HEK293 (cell line): ENCODE measurements around the gene PNPLA5.
A peak's percentile ranks its signal among the peaks of the same experiment; 100 is the strongest.

Experiments used
- CTCF ChIA-PET: fragments of 350-600 bp; formaldehyde crosslinking; extraction: SDS; loops from one replicate; lab custom pipeline; 2021; ENCODE audit warnings: antibody characterized with exemption; lab: Yijun Ruan, JAX
- POLR2A ChIA-PET: fragments of 300-600 bp; formaldehyde crosslinking; extraction: SDS; loops from one replicate; lab custom pipeline; 2020; ENCODE audit warnings: antibody characterized with exemption, inconsistent platforms; lab: Yijun Ruan, JAX
- H3K27ac ChIP-seq: fragments of 200-500 bp; sonication (Bioruptor generic); 2 replicates; pipeline ENCODE4 v1.5.1; 2014; ENCODE audit warnings: low read depth, low read length, control low read depth, inconsistent platforms; ENCODE audit errors: extremely low read depth
- H3K36me3 ChIP-seq, 2 experiments: fragments of 200-500 bp in 1 of 2; sonication (Bioruptor generic) in 1 of 2; 1 replicate in 1 of 2; 2 replicates in 1 of 2; pipeline ENCODE4 v1.5.1; 2014 to 2017; ENCODE audit warnings: inconsistent platforms in 2 of 2, low read length in 2 of 2; ENCODE audit not compliant: control insufficient read depth in 2 of 2, insufficient read depth in 1 of 2
- H3K4me1 ChIP-seq: fragments of 200-500 bp; sonication (Bioruptor generic); 2 replicates; pipeline ENCODE4 v1.5.1; 2014; ENCODE audit warnings: mild to moderate bottlenecking, low read length, inconsistent platforms; ENCODE audit not compliant: control insufficient read depth, insufficient read depth
- H3K4me3 ChIP-seq: 2 replicates; pipeline ENCODE4 v1.5.1; 2011; ENCODE audit warnings: low read depth, mild to moderate bottlenecking, control low read depth, low read length, moderate library complexity
- H3K9me3 ChIP-seq: fragments of 200-500 bp; sonication (Bioruptor generic); 2 replicates; pipeline ENCODE4 v1.5.1; 2014; ENCODE audit warnings: low read depth, low read length, inconsistent platforms; ENCODE audit not compliant: control insufficient read depth, insufficient read depth
- KLF8 ChIP-seq: fragments of 450-650 bp; formaldehyde crosslinking; IDR thresholded peaks from 2 replicates; pipeline ENCODE4 v1.5.1; 2016; ENCODE audit warnings: missing biosample characterization, missing genetic modification characterization
- OSR2 ChIP-seq: fragments of 450-650 bp; formaldehyde crosslinking; IDR thresholded peaks from 2 replicates; pipeline ENCODE4 v1.5.1; 2016; ENCODE audit warnings: missing biosample characterization, missing genetic modification characterization
- YY1 ChIP-seq: fragments of 450-650 bp; formaldehyde crosslinking; IDR thresholded peaks from 2 replicates; pipeline ENCODE4 v1.5.1; 2018; ENCODE audit warnings: missing biosample characterization, missing genetic modification characterization
- YY2 ChIP-seq: fragments of 450-650 bp; formaldehyde crosslinking; IDR thresholded peaks from 2 replicates; pipeline ENCODE4 v1.5.1; 2016; ENCODE audit warnings: missing biosample characterization, missing genetic modification characterization
- ZNF10 ChIP-seq: fragments of 450-650 bp; formaldehyde crosslinking; IDR thresholded peaks from 2 replicates; pipeline ENCODE4 v1.5.1; 2017; ENCODE audit warnings: missing biosample characterization, missing genetic modification characterization
- ZNF133 ChIP-seq: fragments of 450-650 bp; formaldehyde crosslinking; IDR thresholded peaks from 2 replicates; pipeline ENCODE4 v1.5.1; 2016; ENCODE audit warnings: missing biosample characterization, missing genetic modification characterization
- ZNF19 ChIP-seq: fragments of 450-650 bp; formaldehyde crosslinking; IDR thresholded peaks from 2 replicates; pipeline ENCODE4; 2016; ENCODE audit warnings: missing biosample characterization, missing genetic modification characterization, low read depth
- ZNF398 ChIP-seq: fragments of 450-650 bp; formaldehyde crosslinking; IDR thresholded peaks from 2 replicates; pipeline ENCODE4 v1.5.1; 2017; ENCODE audit warnings: missing biosample characterization, missing genetic modification characterization
- ZNF473 ChIP-seq: fragments of 450-650 bp; formaldehyde crosslinking; IDR thresholded peaks from 2 replicates; pipeline ENCODE4 v1.5.1; 2017; ENCODE audit warnings: missing biosample characterization, missing genetic modification characterization
- ZNF514 ChIP-seq: fragments of 450-650 bp; formaldehyde crosslinking; IDR thresholded peaks from 2 replicates; pipeline ENCODE4 v1.5.1; 2016; ENCODE audit warnings: missing biosample characterization, missing genetic modification characterization
- ZNF521 ChIP-seq: fragments of 450-650 bp; formaldehyde crosslinking; IDR thresholded peaks from 2 replicates; pipeline ENCODE4 v1.5.1; 2017; ENCODE audit warnings: missing biosample characterization, mild to moderate bottlenecking, missing genetic modification characterization
- ZNF558 ChIP-seq: fragments of 450-650 bp; formaldehyde crosslinking; IDR thresholded peaks from 2 replicates; pipeline ENCODE4 v1.5.1; 2016; ENCODE audit warnings: missing biosample characterization, missing genetic modification characterization
- ZNF561 ChIP-seq: fragments of 450-650 bp; IDR thresholded peaks from 2 replicates; pipeline ENCODE4 v1.5.1; 2018; ENCODE audit warnings: missing biosample characterization, missing genetic modification characterization, borderline replicate concordance
- ZNF600 ChIP-seq: fragments of 450-650 bp; formaldehyde crosslinking; IDR thresholded peaks from 2 replicates; pipeline ENCODE4 v1.5.1; 2016; ENCODE audit warnings: missing biosample characterization, missing genetic modification characterization
- ZNF624 ChIP-seq: fragments of 450-650 bp; formaldehyde crosslinking; IDR thresholded peaks from 2 replicates; pipeline ENCODE4 v1.5.1; 2017; ENCODE audit warnings: missing biosample characterization, missing genetic modification characterization
- ZNF701 ChIP-seq: fragments of 450-650 bp; formaldehyde crosslinking; IDR thresholded peaks from 2 replicates; pipeline ENCODE4 v1.5.1; 2016; ENCODE audit warnings: missing biosample characterization, missing genetic modification characterization
- ZNF768 ChIP-seq: fragments of 450-650 bp; formaldehyde crosslinking; IDR thresholded peaks from 2 replicates; pipeline ENCODE4 v1.5.1; 2018; ENCODE audit warnings: missing biosample characterization, mild to moderate bottlenecking, missing genetic modification characterization
- ZNF830 ChIP-seq: fragments of 450-650 bp; IDR thresholded peaks from 2 replicates; pipeline ENCODE4 v1.5.0; 2018; ENCODE audit warnings: missing biosample characterization, missing genetic modification characterization, low read depth, mild to moderate bottlenecking, moderate library complexity
- ZSCAN18 ChIP-seq: fragments of 450-650 bp; formaldehyde crosslinking; IDR thresholded peaks from 2 replicates; pipeline ENCODE4 v1.5.1; 2016; ENCODE audit warnings: missing biosample characterization, missing genetic modification characterization
- TF ChIP-seq, protein P1 (sequence below): fragments of 450-650 bp; formaldehyde crosslinking; IDR thresholded peaks from 2 replicates; pipeline ENCODE4; 2016; ENCODE audit warnings: missing biosample characterization, missing genetic modification characterization
- TF ChIP-seq, protein P2 (sequence below): fragments of 450-650 bp; formaldehyde crosslinking; IDR thresholded peaks from 2 replicates; pipeline ENCODE4 v1.5.1; 2016; ENCODE audit warnings: missing biosample characterization, missing genetic modification characterization

The PNPLA5 gene

DNA sequence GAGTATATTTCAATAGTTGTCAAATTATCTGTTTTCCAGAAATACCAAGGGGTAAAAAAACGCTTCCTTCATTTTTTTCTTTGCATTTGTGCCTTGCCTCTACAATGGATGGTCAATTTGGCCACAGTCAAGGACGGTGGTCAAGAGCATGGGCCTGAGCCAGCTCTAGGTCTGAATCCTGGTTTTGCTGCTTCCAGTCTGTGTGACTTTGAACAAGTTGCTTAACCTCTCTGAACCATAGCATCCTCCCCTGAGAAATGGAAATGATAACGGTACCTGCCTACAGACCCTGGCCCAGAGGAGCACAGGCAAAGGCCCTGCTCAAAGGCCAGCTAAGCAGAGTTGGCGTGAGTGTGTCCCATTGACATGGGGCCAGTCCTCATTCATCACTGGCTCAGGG, 3.1 kb downstream of the PNPLA5 start:
- Histone ChIP-seq H3K4me3 (no peak overlapping the region), H3K4me1 (no peaks in the 10 kb centered on the region; the same call in 1 of the 2 replicates), H3K36me3 (no peaks in the 10 kb centered on the region), H3K27ac (no peak overlapping the region), H3K9me3 (no peaks in the 10 kb centered on the region)
- TF ChIP-seq KLF8 (tag by site-specific recombination) (no peak), ZNF768 (tag by site-specific recombination) (peak; percentile 53; the same call in 1 of the 2 replicates), YY2 (no peak), ZNF600 (tag by site-specific recombination) (no peak), ZNF473 (no peak)
- CTCF ChIA-PET: no interaction called here
- POLR2A ChIA-PET: no interaction called here

DNA sequence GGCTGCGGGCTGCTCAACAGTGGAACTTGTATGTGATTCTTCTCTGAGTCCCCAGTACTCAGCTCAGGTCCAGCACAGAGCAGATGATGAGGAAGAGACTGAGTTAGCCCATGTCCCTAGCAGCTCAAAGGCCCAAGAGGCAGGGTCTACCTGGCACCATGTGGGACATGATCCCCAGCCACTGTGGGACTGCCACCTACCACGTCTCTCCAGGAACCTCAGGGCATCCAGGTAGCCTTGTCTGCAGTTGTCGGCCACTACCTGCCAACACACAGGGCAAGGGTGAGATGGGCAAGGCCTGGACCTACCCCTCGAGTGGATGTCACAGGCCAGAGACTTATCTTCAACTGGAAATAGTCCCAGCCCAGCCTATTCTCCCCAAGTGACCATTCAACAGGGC, 4.4 kb downstream of the PNPLA5 start:
- CTCF ChIA-PET: interaction anchor here (0.7 to 1.4 kb wide), 7 partner anchors 19 to 738 kb away, joined by 3 to 8 read pairs (median 4); no protein-coding TSS in a partner anchor

More for the DNA sequence above, 4.4 kb downstream of the PNPLA5 start:
- Histone ChIP-seq H3K9me3 (no peaks in the 10 kb centered on the region), H3K27ac (no peak overlapping the region), H3K4me1 (no peaks in the 10 kb centered on the region; the same call in 1 of the 2 replicates), H3K36me3 (no peaks in the 10 kb centered on the region), H3K4me3 (no peak overlapping the region)
- POLR2A ChIA-PET: no interaction called here
- TF ChIP-seq ZNF701 (tag by site-specific recombination) (no peak), YY1 (tag by site-specific recombination) (no peak), ZNF521 (tag by site-specific recombination) (no peak), OSR2 (tag by site-specific recombination) (no peak), ZNF830 (tag by site-specific recombination) (no peak), ZNF561 (tag by site-specific recombination) (no peak), ZNF473 (no peak), ZNF558 (no peak), ZNF624 (tag by site-specific recombination) (no peak), ZNF19 (tag by site-specific recombination) (no peak), ZSCAN18 (no peak), ZNF398 (tag by site-specific recombination) (no peak), ZNF10 (tag by site-specific recombination) (no peak), ZNF133 (tag by site-specific recombination) (no peak), ZNF514 (tag by site-specific recombination) (no peak)
- TF ChIP-seq, protein P1, sequence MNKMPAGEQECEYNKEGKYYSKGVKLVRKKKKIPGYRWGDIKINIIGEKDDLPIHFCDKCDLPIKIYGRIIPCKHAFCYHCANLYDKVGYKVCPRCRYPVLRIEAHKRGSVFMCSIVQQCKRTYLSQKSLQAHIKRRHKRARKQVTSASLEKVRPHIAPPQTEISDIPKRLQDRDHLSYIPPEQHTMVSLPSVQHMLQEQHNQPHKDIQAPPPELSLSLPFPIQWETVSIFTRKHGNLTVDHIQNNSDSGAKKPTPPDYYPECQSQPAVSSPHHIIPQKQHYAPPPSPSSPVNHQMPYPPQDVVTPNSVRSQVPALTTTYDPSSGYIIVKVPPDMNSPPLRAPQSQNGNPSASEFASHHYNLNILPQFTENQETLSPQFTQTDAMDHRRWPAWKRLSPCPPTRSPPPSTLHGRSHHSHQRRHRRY (tag by site-specific recombination): no peak
- TF ChIP-seq, protein P2, sequence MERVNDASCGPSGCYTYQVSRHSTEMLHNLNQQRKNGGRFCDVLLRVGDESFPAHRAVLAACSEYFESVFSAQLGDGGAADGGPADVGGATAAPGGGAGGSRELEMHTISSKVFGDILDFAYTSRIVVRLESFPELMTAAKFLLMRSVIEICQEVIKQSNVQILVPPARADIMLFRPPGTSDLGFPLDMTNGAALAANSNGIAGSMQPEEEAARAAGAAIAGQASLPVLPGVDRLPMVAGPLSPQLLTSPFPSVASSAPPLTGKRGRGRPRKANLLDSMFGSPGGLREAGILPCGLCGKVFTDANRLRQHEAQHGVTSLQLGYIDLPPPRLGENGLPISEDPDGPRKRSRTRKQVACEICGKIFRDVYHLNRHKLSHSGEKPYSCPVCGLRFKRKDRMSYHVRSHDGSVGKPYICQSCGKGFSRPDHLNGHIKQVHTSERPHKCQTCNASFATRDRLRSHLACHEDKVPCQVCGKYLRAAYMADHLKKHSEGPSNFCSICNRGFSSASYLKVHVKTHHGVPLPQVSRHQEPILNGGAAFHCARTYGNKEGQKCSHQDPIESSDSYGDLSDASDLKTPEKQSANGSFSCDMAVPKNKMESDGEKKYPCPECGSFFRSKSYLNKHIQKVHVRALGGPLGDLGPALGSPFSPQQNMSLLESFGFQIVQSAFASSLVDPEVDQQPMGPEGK (tag by site-specific recombination): no peak
